Subcutaneous abdominal adipose tissue (tissue), 5 donors: ENCODE data around the gene CLIC4.

Source experiments
- H3K27ac ChIP-seq: one replicate; pipeline ENCODE4 v1.7.0; 2013; ENCODE audit warnings: low read depth, mild to moderate bottlenecking, inconsistent platforms, low read length, moderate library complexity
- H3K27me3 ChIP-seq, 5 donors: one replicate each; pipeline ENCODE4 v1.7.0; 2013; ENCODE audit warnings: low read length in 5 of 5, inconsistent platforms in 1 of 5; ENCODE audit not compliant: control insufficient read depth in 5 of 5, insufficient read depth in 4 of 5
- H3K36me3 ChIP-seq, 5 donors: one replicate each; pipeline ENCODE4 v1.7.0; 2013; ENCODE audit warnings: low read length in 5 of 5; ENCODE audit not compliant: control insufficient read depth in 5 of 5, insufficient read depth in 5 of 5
- H3K4me1 ChIP-seq, 5 donors: one replicate each; pipeline ENCODE4 v1.7.0; 2013; ENCODE audit warnings: low read length in 5 of 5, mild to moderate bottlenecking in 3 of 5, moderate library complexity in 1 of 5; ENCODE audit not compliant: control insufficient read depth in 5 of 5, insufficient read depth in 5 of 5
- H3K4me3 ChIP-seq, 5 donors: one replicate each; pipeline ENCODE4 v1.7.0; 2013; ENCODE audit warnings: low read length in 5 of 5, low read depth in 1 of 5
- H3K9ac ChIP-seq, 5 donors: one replicate each; pipeline ENCODE4 v1.7.0; 2013; ENCODE audit warnings: low read length in 5 of 5, mild to moderate bottlenecking in 4 of 5, moderate library complexity in 3 of 5
- H3K9me3 ChIP-seq, 5 donors: one replicate each; pipeline ENCODE4 v1.7.0; 2013; ENCODE audit warnings: low read length in 5 of 5; ENCODE audit not compliant: control insufficient read depth in 5 of 5
- donor health status: healthy.
- donor health status: healthy.
- donor health status: healthy.
- donor health status: healthy.
- donor health status: healthy.

CLIC4 gene

DNA sequence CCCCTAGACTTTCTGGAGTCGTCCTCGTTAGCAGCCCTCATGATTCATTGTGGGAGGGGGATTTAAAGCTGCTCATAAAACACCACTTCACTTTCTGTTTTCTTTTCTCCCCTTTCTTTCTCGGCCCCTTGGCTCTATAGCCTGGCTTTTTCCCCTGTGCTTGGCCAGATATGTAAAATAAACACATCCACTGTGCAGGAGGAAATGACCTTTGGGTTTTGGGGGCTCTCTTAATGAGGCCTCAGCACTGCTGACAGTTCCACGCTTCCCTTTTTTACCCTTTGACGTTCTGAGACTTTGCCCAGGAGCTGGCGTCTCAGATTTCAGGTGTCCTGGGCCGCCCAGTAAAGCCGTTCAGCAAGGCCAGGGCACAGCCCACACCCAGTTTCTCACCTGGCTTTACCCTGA is 119.1 kb downstream of the CLIC4 start:
- H3K9ac ChIP-seq = no peak overlapping the region
- H3K27me3 ChIP-seq = peaks cover 24 to 54% (median 38%) of the 10 kb centered on the region in 5 donors
- H3K4me3 ChIP-seq = no peak overlapping the region
- H3K9me3 ChIP-seq = no peaks in the 10 kb centered on the region
- H3K27ac ChIP-seq = no peak overlapping the region
- H3K36me3 ChIP-seq = no peaks in the 10 kb centered on the region
- peaks cover 0 to 5% (median 0%) of the 10 kb centered on the region in 5 donors for H3K4me1 ChIP-seq

DNA sequence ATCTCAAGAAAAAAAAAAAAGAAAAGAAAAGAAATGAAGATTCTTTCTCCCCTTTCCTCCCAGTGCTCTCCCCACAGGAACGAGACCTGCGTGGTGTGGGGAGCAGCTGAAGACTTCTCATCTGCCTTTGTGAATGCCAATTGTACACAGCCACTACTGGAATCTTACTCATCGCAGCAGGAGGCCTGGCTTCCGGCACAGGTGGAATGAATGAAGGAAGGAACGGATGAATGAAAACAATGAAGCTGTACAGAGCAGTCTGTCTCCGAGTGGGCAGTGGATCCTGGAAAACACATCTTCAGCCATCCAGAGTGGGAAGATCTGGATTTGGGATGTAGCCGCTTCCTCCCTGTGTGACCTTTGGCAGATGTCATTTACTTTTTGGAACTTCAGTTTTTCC is 119.9 kb downstream of the CLIC4 start:
- Histone ChIP-seq H3K36me3 (no peaks in the 10 kb centered on the region), H3K4me3 (no peak overlapping the region), H3K9me3 (no peaks in the 10 kb centered on the region), H3K27ac (no peak overlapping the region), H3K27me3 (peaks cover 24 to 54% (median 38%) of the 10 kb centered on the region in 5 donors), H3K9ac (no peak overlapping the region), H3K4me1 (peaks cover 0 to 5% (median 0%) of the 10 kb centered on the region in 5 donors)

GRCh38 chr1:24865587-24865986 is 120.3 kb downstream of the CLIC4 start:
- peaks cover 24 to 53% (median 39%) of the 10 kb centered on the region in 5 donors for H3K27me3 ChIP-seq
- H3K9ac ChIP-seq = no peak overlapping the region
- H3K9me3 ChIP-seq = no peaks in the 10 kb centered on the region
- H3K27ac ChIP-seq = no peak overlapping the region
- peaks cover 0 to 6% (median 0%) of the 10 kb centered on the region in 5 donors for H3K4me1 ChIP-seq
- no peak overlapping the region for H3K4me3 ChIP-seq
- H3K36me3 ChIP-seq = no peaks in the 10 kb centered on the region

DNA sequence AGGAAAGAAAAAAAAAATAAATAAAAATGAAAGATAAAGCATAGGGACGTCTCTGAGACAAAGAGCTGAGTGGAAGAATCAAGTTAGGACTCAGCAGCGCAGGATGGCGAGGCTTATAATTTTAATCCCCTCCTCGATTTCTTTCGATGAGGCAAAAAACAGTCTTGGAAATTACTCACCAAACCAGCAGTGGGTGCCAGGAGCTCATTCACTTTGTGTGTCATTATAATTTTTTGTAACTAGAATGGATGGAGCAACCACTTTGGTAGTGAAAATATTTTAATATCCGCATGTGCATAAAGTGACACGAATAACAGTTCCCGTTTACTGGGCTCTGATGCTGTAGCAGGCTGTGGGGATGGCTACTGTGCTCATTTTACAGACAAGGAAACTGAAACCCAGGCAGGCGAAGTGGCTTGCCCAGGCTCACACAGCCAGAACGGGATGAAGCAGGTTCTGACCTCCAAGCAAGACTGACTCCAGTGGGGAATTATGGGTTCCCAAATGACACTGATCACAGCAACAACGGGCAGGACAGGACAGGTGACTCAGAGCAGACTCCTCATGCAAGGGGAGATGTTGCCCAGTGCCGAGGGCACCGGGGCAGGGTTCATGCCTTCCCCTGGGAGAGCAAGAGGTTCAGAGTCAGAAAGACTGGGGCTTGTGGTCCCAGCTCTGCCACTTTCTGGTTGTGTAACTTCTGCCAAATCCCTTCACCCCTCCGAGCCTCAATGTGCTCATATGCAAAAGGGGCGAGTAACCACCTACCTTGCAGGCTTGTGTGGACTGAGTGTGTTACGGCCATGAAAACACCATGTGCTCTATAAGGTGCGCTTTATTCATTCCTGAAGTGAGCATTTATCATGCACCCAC is 121.2 kb downstream of the CLIC4 start:
- peaks cover 0 to 15% (median 0%) of the 10 kb centered on the region in 5 donors for H3K4me1 ChIP-seq
- no peaks in the 10 kb centered on the region for H3K36me3 ChIP-seq
- H3K27me3 ChIP-seq = peaks cover 26 to 52% (median 41%) of the 10 kb centered on the region in 5 donors
- no peak overlapping the region for H3K27ac ChIP-seq
- no peak overlapping the region for H3K9ac ChIP-seq
- no peak overlapping the region for H3K4me3 ChIP-seq
- no peaks in the 10 kb centered on the region for H3K9me3 ChIP-seq

GRCh38 chr1:24867084-24867870 is 122.0 kb downstream of the CLIC4 start:
- H3K36me3 ChIP-seq = no peaks in the 10 kb centered on the region
- peaks cover 19 to 48% (median 46%) of the 10 kb centered on the region in 5 donors for H3K27me3 ChIP-seq

GRCh38 chr1:24868016-24868875 is 123.0 kb downstream of the CLIC4 start:
- Histone ChIP-seq H3K27me3 (peaks cover 17 to 44% (median 39%) of the 10 kb centered on the region in 5 donors), H3K36me3 (no peaks in the 10 kb centered on the region), H3K9ac (no peak overlapping the region), H3K9me3 (no peaks in the 10 kb centered on the region), H3K4me1 (peaks cover 0 to 26% (median 0%) of the 10 kb centered on the region in 5 donors), H3K4me3 (no peak overlapping the region), H3K27ac (no peak overlapping the region)

More at GRCh38 chr1:24867084-24867870, 122.0 kb downstream of the CLIC4 start:
- H3K4me1 ChIP-seq = peaks cover 0 to 22% (median 0%) of the 10 kb centered on the region in 5 donors
- H3K9ac ChIP-seq = no peak overlapping the region
- no peak overlapping the region for H3K4me3 ChIP-seq
- no peaks in the 10 kb centered on the region for H3K9me3 ChIP-seq
- H3K27ac ChIP-seq = no peak overlapping the region

DNA sequence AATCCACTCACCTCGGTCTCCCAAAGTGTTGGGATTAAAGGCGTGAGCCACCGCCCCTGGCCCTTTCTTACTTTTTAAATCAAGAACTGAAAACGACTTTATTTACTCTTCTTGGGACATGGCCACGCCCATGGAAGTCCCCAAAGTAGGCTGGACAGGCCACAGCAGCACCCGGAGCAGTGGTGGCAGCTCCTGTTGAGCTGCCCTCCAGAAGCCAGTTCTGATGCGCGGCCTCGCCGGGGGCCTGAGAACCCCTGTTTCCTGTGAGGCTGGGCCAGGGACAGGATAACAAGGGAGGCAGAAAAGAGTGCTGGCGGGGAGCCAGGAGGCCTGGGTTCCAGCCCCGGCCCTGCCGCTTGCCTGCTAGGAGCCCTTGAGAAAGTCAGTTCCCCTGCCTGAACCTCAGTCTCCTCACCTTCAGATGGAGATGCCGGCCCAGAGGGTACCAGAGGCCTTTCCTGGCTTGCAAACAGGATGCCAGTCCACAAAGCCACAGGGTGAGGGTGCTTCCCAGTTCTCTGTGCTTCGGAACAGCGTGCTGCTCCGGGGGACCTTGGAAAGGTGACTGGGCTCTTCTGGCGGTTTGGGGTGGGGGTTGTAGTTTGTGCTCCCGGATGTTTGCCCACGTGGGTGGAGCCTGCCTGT is 125.4 kb downstream of the CLIC4 start:
- Histone ChIP-seq H3K9ac (no peak overlapping the region), H3K27me3 (peaks cover 17 to 47% (median 41%) of the 10 kb centered on the region in 5 donors), H3K9me3 (no peaks in the 10 kb centered on the region), H3K27ac (no peak overlapping the region), H3K4me1 (peaks cover 0 to 21% (median 0%) of the 10 kb centered on the region in 5 donors), H3K4me3 (no peak overlapping the region), H3K36me3 (no peaks in the 10 kb centered on the region)

DNA sequence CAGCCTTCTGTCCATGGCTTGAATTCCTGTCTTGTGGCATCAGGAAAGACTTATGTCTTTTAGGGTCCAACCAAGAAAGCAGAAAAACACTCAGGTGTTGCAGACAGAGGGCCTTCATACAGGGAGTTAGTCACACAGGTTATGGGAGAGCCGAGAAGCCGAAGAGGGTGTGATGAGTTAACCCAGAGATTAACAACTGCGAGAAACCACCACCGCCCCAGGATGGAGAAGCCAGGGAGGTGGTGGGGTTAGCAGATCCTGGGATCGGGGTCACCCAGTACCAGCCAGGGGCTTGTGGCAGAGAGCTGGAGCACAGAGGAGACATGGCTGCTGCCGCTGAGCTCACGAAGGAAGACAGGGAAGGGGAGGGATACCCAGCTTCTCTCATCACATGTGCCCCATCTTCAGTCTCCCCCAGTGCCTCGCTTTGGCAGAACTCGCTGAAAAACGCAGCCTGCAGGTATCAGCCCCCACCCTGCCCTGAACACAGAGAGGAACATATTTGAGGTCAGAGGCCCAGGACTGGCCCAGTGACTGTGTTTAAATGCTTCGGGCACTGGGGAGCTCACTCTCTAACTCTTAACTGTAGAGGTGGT is 126.2 kb downstream of the CLIC4 start:
- Histone ChIP-seq H3K9ac (no peak overlapping the region), H3K36me3 (no peaks in the 10 kb centered on the region), H3K9me3 (no peaks in the 10 kb centered on the region), H3K27ac (no peak overlapping the region), H3K4me1 (peaks cover 0 to 21% (median 0%) of the 10 kb centered on the region in 5 donors), H3K4me3 (no peak overlapping the region), H3K27me3 (peaks cover 15 to 47% (median 41%) of the 10 kb centered on the region in 5 donors)
